ENCODE results near the gene UHRF2. TPM values are rescaled to one million over a fixed set of nuclear protein-coding genes. Genes with fewer than 3 reads are reported as not detected.

The UHRF2 gene
- total RNA-seq, 1 donor from 2014 or later, result 53.8 TPM

- no peaks in the 10 kb centered on the region for H3K9me3 ChIP-seq (ENCODE audit: control insufficient read depth in 3 of 3, low read length in 3 of 3)
- no peak overlapping the region for H3K27ac ChIP-seq (ENCODE audit: low read depth, low read length)
- no peak overlapping the region for H3K9ac ChIP-seq (ENCODE audit: low read depth in 1 of 3, low read length in 3 of 3)
- no peaks in the 10 kb centered on the region for H3K4me1 ChIP-seq (ENCODE audit: control insufficient read depth in 3 of 3, insufficient read depth in 3 of 3, low read length in 3 of 3)
- H3K36me3 ChIP-seq (ENCODE audit: control insufficient read depth in 3 of 3, insufficient read depth in 3 of 3, low read length in 3 of 3), result peaks cover 5 to 22% (median 17%) of the 10 kb centered on the region in 3 donors
- H3K27me3 ChIP-seq (ENCODE audit: control insufficient read depth in 3 of 3, insufficient read depth in 3 of 3, low read length in 3 of 3), result no peaks in the 10 kb centered on the region
- no peak overlapping the region for H3K4me3 ChIP-seq (ENCODE audit: low read length in 3 of 3)
Measured at GRCh38 chr9:6479959-6480358, 67.0 kb downstream of the UHRF2 start.

GRCh38 chr9:6484210-6484609 is 71.2 kb downstream of the UHRF2 start:
- Histone ChIP-seq H3K36me3 (ENCODE audit: control insufficient read depth in 3 of 3, insufficient read depth in 3 of 3, low read length in 3 of 3) (peaks cover 5 to 36% (median 14%) of the 10 kb centered on the region in 3 donors), H3K9ac (ENCODE audit: low read depth in 1 of 3, low read length in 3 of 3) (no peak overlapping the region), H3K9me3 (ENCODE audit: control insufficient read depth in 3 of 3, low read length in 3 of 3) (no peaks in the 10 kb centered on the region), H3K27me3 (ENCODE audit: control insufficient read depth in 3 of 3, insufficient read depth in 3 of 3, low read length in 3 of 3) (no peaks in the 10 kb centered on the region), H3K4me3 (ENCODE audit: low read length in 3 of 3) (no peak overlapping the region), H3K4me1 (ENCODE audit: control insufficient read depth in 3 of 3, insufficient read depth in 3 of 3, low read length in 3 of 3) (no peaks in the 10 kb centered on the region), H3K27ac (ENCODE audit: low read depth, low read length) (no peak overlapping the region)

GRCh38 chr9:6488395-6488794 is 75.4 kb downstream of the UHRF2 start:
- H3K4me3 ChIP-seq (ENCODE audit: low read length in 3 of 3), result no peak overlapping the region
- no peaks in the 10 kb centered on the region for H3K4me1 ChIP-seq (ENCODE audit: control insufficient read depth in 3 of 3, insufficient read depth in 3 of 3, low read length in 3 of 3)
- no peak overlapping the region for H3K27ac ChIP-seq (ENCODE audit: low read depth, low read length)
- no peaks in the 10 kb centered on the region for H3K9me3 ChIP-seq (ENCODE audit: control insufficient read depth in 3 of 3, low read length in 3 of 3)
- no peak overlapping the region for H3K9ac ChIP-seq (ENCODE audit: low read depth in 1 of 3, low read length in 3 of 3)
- H3K27me3 ChIP-seq (ENCODE audit: control insufficient read depth in 3 of 3, insufficient read depth in 3 of 3, low read length in 3 of 3), result no peaks in the 10 kb centered on the region
- peaks cover 0 to 21% (median 3%) of the 10 kb centered on the region in 3 donors for H3K36me3 ChIP-seq (ENCODE audit: control insufficient read depth in 3 of 3, insufficient read depth in 3 of 3, low read length in 3 of 3)

- Histone ChIP-seq H3K9me3 (ENCODE audit: control insufficient read depth in 3 of 3, low read length in 3 of 3) (no peaks in the 10 kb centered on the region), H3K4me3 (ENCODE audit: low read length in 3 of 3) (no peak overlapping the region), H3K27ac (ENCODE audit: low read depth, low read length) (no peak overlapping the region), H3K36me3 (ENCODE audit: control insufficient read depth in 3 of 3, insufficient read depth in 3 of 3, low read length in 3 of 3) (peaks cover 0 to 24% (median 3%) of the 10 kb centered on the region in 3 donors), H3K4me1 (ENCODE audit: control insufficient read depth in 3 of 3, insufficient read depth in 3 of 3, low read length in 3 of 3) (no peaks in the 10 kb centered on the region), H3K27me3 (ENCODE audit: control insufficient read depth in 3 of 3, insufficient read depth in 3 of 3, low read length in 3 of 3) (no peaks in the 10 kb centered on the region), H3K9ac (ENCODE audit: low read depth in 1 of 3, low read length in 3 of 3) (no peak overlapping the region)
Measured at GRCh38 chr9:6489099-6489498, 76.1 kb downstream of the UHRF2 start.

GRCh38 chr9:6490863-6491262 is 77.9 kb downstream of the UHRF2 start:
- Histone ChIP-seq H3K27me3 (ENCODE audit: control insufficient read depth in 3 of 3, insufficient read depth in 3 of 3, low read length in 3 of 3) (no peaks in the 10 kb centered on the region), H3K9me3 (ENCODE audit: control insufficient read depth in 3 of 3, low read length in 3 of 3) (no peaks in the 10 kb centered on the region), H3K27ac (ENCODE audit: low read depth, low read length) (no peak overlapping the region), H3K4me1 (ENCODE audit: control insufficient read depth in 3 of 3, insufficient read depth in 3 of 3, low read length in 3 of 3) (no peaks in the 10 kb centered on the region), H3K36me3 (ENCODE audit: control insufficient read depth in 3 of 3, insufficient read depth in 3 of 3, low read length in 3 of 3) (peaks cover 0 to 28% (median 3%) of the 10 kb centered on the region in 3 donors), H3K4me3 (ENCODE audit: low read length in 3 of 3) (no peak overlapping the region), H3K9ac (ENCODE audit: low read depth in 1 of 3, low read length in 3 of 3) (no peak overlapping the region)

GRCh38 chr9:6495466-6495865 is 82.5 kb downstream of the UHRF2 start:
- H3K9me3 ChIP-seq (ENCODE audit: control insufficient read depth in 3 of 3, low read length in 3 of 3), result no peaks in the 10 kb centered on the region
- no peaks in the 10 kb centered on the region for H3K4me1 ChIP-seq (ENCODE audit: control insufficient read depth in 3 of 3, insufficient read depth in 3 of 3, low read length in 3 of 3)
- no peak overlapping the region for H3K27ac ChIP-seq (ENCODE audit: low read depth, low read length)
- H3K27me3 ChIP-seq (ENCODE audit: control insufficient read depth in 3 of 3, insufficient read depth in 3 of 3, low read length in 3 of 3), result no peaks in the 10 kb centered on the region
- no peak overlapping the region for H3K9ac ChIP-seq (ENCODE audit: low read depth in 1 of 3, low read length in 3 of 3)
- H3K4me3 ChIP-seq (ENCODE audit: low read length in 3 of 3), result no peak overlapping the region
- peaks cover 12 to 38% (median 19%) of the 10 kb centered on the region in 3 donors for H3K36me3 ChIP-seq (ENCODE audit: control insufficient read depth in 3 of 3, insufficient read depth in 3 of 3, low read length in 3 of 3)

- H3K27ac ChIP-seq (ENCODE audit: low read depth, low read length), result no peak overlapping the region
- H3K9me3 ChIP-seq (ENCODE audit: control insufficient read depth in 3 of 3, low read length in 3 of 3), result no peaks in the 10 kb centered on the region
- no peak overlapping the region for H3K4me3 ChIP-seq (ENCODE audit: low read length in 3 of 3)
- H3K36me3 ChIP-seq (ENCODE audit: control insufficient read depth in 3 of 3, insufficient read depth in 3 of 3, low read length in 3 of 3), result peaks cover 12 to 49% (median 31%) of the 10 kb centered on the region in 3 donors
- H3K4me1 ChIP-seq (ENCODE audit: control insufficient read depth in 3 of 3, insufficient read depth in 3 of 3, low read length in 3 of 3), result no peaks in the 10 kb centered on the region
- H3K27me3 ChIP-seq (ENCODE audit: control insufficient read depth in 3 of 3, insufficient read depth in 3 of 3, low read length in 3 of 3), result no peaks in the 10 kb centered on the region
- no peak overlapping the region for H3K9ac ChIP-seq (ENCODE audit: low read depth in 1 of 3, low read length in 3 of 3)
Measured at GRCh38 chr9:6498982-6499381, 86.0 kb downstream of the UHRF2 start.

GRCh38 chr9:6501526-6502210 is 88.7 kb downstream of the UHRF2 start:
- Histone ChIP-seq H3K9me3 (ENCODE audit: control insufficient read depth in 3 of 3, low read length in 3 of 3) (no peaks in the 10 kb centered on the region), H3K36me3 (ENCODE audit: control insufficient read depth in 3 of 3, insufficient read depth in 3 of 3, low read length in 3 of 3) (peaks cover 22 to 65% (median 53%) of the 10 kb centered on the region in 3 donors), H3K4me1 (ENCODE audit: control insufficient read depth in 3 of 3, insufficient read depth in 3 of 3, low read length in 3 of 3) (no peaks in the 10 kb centered on the region), H3K27ac (ENCODE audit: low read depth, low read length) (no peak overlapping the region), H3K9ac (ENCODE audit: low read depth in 1 of 3, low read length in 3 of 3) (no peak overlapping the region), H3K27me3 (ENCODE audit: control insufficient read depth in 3 of 3, insufficient read depth in 3 of 3, low read length in 3 of 3) (no peaks in the 10 kb centered on the region), H3K4me3 (ENCODE audit: low read length in 3 of 3) (no peak overlapping the region)

GRCh38 chr9:6502399-6502798 is 89.4 kb downstream of the UHRF2 start:
- H3K27ac ChIP-seq (ENCODE audit: low read depth, low read length), result no peak overlapping the region
- peaks cover 22 to 62% (median 58%) of the 10 kb centered on the region in 3 donors for H3K36me3 ChIP-seq (ENCODE audit: control insufficient read depth in 3 of 3, insufficient read depth in 3 of 3, low read length in 3 of 3)
- H3K4me1 ChIP-seq (ENCODE audit: control insufficient read depth in 3 of 3, insufficient read depth in 3 of 3, low read length in 3 of 3), result no peaks in the 10 kb centered on the region
- H3K4me3 ChIP-seq (ENCODE audit: low read length in 3 of 3), result no peak overlapping the region
- no peaks in the 10 kb centered on the region for H3K27me3 ChIP-seq (ENCODE audit: control insufficient read depth in 3 of 3, insufficient read depth in 3 of 3, low read length in 3 of 3)
- H3K9me3 ChIP-seq (ENCODE audit: control insufficient read depth in 3 of 3, low read length in 3 of 3), result no peaks in the 10 kb centered on the region
- H3K9ac ChIP-seq (ENCODE audit: low read depth in 1 of 3, low read length in 3 of 3), result no peak overlapping the region

GRCh38 chr9:6506571-6506970 is 93.6 kb downstream of the UHRF2 start:
- Histone ChIP-seq H3K4me1 (ENCODE audit: control insufficient read depth in 3 of 3, insufficient read depth in 3 of 3, low read length in 3 of 3) (no peaks in the 10 kb centered on the region), H3K27ac (ENCODE audit: low read depth, low read length) (no peak overlapping the region), H3K9me3 (ENCODE audit: control insufficient read depth in 3 of 3, low read length in 3 of 3) (no peaks in the 10 kb centered on the region), H3K9ac (ENCODE audit: low read depth in 1 of 3, low read length in 3 of 3) (no peak overlapping the region), H3K27me3 (ENCODE audit: control insufficient read depth in 3 of 3, insufficient read depth in 3 of 3, low read length in 3 of 3) (no peaks in the 10 kb centered on the region), H3K36me3 (ENCODE audit: control insufficient read depth in 3 of 3, insufficient read depth in 3 of 3, low read length in 3 of 3) (peaks cover 11 to 41% (median 37%) of the 10 kb centered on the region in 3 donors), H3K4me3 (ENCODE audit: low read length in 3 of 3) (no peak overlapping the region)
